GM21717 (cell line): Measurements from ENCODE around the gene MFSD6L.

Experiments
- ATAC-seq: cut with Tn5 transposase; IDR thresholded peaks from one replicate; pipeline ENCODE4 v1.9.1; 2021; ENCODE audit warnings: mild to moderate bottlenecking, moderate library complexity; ENCODE audit not compliant: unreplicated experiment

The MFSD6L gene

GRCh38 chr17:8798846-8799569 is at the start of gene MFSD6L:
Gene MFSD6L, minus strand, starts transcription at chr17:8799365. Its CDS starts 245 bp downstream, at chr17:8799120.
- no peak for ATAC-seq

- no peak for ATAC-seq
Measured at GRCh38 chr17:8847891-8848290, 48.7 kb upstream of the MFSD6L start.

DNA sequence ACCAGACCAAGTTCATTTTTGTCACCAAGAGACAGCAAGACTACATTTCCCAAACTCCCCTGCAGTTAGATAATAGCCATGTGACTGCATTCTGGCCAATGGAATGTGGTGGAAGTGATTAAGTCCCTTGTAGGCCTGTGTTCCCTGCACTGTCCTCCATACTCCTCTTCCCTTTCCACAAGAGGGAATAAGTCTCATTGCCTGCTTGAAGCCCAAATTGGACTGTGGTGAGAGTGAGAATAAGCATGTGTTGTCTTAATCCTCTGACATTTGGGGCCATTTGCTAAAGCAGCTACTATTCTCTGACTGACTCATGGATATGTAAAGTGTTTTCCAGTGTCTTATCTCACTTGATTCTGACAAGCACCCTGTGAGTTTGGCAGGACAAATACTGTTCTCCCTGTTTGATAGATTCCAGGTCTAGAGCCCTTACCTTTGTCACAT is 47.6 kb upstream of the MFSD6L start:
- ATAC-seq, result no peak

GRCh38 chr17:8844229-8845218 is 45.4 kb upstream of the MFSD6L start:
- no peak for ATAC-seq

GRCh38 chr17:8843344-8843743 is 44.2 kb upstream of the MFSD6L start:
- no peak for ATAC-seq

GRCh38 chr17:8841844-8842243 is 42.7 kb upstream of the MFSD6L start:
- ATAC-seq, result no peak

DNA sequence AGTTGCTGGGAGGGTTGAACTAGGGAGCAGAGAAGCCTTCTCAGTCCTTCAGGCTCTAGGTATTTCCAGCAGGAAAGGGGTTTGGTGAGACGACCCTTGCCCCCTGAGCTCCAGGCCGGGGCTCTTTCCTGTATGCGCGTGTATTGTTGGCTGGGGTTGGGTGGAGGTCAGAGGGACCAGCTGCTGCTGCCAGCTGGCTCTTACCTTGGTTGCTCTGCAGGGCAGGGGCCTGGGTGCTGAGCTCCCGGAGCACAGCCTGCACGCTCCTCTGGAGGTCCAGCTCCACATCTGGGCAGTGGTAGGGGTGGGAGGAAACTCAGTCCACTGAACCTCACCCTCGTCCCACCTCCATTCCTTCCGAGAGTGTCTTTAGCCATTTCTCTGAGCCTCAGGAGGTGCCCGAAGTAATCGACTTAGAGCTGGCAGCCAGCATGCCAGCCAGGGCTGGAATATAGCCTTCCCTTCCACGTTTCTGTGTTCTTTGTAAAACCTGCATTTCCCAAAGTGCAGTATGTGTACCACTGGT is 40.3 kb upstream of the MFSD6L start:
- no peak for ATAC-seq

DNA sequence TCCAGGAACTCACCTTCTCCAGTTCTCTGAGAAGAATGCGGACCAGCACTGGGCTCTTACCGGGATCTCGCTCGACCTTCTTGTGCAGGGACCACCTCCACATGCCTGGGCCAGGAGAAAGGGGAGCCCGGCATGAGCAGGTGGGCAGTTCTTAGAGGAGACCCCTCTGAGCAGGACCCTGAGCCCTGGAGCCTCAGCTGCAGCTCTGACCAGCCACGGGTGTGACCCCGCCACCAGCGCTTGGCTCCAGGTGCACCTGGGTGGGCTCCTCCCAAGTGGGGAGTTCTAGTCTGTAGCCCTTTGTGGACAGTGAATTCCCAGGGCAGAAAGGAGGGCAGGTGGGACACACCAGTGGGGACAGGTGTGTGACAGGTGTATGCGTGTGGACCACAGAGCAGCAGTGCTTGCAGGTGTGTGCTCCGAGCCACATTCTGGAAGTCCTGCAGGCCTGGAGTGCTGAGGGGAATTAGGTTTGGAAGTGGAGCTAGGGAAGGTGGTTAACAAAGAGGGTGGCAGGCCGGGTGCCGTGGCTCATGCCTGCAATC is 39.5 kb upstream of the MFSD6L start:
- ATAC-seq, result no peak

DNA sequence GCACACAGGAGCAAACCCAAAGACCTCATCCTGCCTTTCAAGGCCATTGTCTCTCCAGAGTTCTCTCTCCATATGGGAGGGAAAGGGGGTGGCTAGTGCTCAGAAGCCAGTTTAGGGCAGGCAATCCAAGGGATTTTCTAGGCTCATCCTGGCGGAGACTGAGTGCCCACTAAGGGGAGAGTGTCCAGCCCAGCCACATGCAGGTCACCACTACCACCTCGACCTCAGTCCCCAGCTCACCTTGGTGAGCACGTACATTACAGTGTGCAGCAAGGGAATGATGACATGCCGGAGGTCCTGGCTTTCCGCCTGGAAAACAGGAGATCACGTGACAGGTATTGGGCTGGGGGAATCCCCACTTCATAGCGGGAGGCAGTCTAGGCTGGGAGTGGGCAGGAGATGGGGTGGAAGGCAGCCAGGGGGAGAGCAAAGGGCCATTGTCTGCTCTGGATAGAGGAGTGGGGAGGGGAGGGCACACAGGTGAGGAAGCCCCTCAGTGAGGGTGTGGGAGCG is 38.5 kb upstream of the MFSD6L start:
- ATAC-seq, result no peak

DNA sequence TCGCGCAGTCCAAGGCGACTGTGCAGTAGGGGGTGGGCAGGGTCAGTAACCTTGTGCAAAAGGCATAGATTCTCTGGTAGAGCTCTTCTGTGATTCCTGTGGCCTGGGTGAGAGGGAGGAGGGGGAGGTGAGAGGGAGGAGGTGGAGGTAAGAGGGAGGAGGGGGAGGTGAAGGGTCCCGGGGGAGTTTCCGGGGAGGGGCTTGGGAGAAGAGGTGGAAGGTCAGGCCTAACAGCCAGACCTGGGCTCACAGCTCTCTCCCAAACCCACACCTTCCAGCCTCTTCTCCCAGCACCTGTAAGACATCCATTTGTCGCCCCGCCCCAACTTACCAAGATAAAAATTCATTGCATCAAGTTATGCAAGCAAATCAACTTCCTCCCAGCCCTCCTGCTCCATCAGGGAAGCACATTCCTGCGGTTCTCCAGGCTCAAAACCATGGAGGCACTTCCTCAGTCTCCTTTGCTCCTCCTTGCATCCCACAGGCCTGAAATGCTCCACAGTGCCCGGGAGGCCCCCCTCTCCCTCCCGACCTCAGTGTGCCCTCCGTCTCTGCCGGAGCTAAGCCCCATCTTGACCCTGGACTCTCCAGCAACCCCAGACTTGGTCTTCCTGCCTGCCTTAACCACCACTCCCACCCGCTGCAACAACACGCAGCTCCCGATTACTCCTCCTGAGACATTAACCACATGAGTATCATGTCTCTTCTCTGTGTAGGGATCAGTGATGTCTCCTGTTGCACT is 37.8 kb upstream of the MFSD6L start:
- no peak for ATAC-seq

DNA sequence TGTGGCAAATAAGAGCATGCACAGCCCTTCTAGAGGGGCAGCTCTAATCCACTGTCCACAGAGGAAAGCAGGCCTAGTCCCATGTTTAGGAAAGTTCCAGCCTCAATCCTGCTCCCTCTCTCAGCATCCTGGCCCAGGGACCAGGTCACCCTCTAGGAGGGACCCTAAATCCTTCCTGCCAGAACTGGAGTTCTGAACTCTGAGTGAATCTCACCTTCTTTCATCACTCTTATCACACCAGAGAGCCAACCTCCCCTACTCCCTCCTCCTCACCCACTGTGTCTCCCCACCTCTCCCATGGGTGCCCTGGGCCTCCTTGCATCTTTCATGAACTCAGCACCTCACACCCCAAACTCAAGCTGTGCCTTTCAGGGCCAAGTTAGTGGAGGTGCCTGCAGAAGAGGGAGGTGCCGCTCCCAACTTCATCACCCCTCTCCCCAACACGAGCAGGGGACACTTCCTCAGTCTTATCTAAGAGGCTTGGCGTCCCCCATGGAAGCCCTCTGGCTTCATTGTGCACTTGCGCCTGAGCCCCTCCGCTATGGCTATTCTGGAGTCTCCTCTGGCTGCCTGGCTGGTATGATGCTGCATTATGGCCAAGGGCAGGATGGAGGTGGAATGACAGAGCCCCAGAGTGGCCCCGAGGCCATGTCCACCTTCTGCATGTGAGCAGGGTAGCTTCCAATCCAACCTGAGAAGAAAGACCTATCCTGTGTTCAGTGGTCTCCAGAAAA is 36.6 kb upstream of the MFSD6L start:
- ATAC-seq, result no peak

GRCh38 chr17:8835106-8835505 is 35.9 kb upstream of the MFSD6L start:
- ATAC-seq, result no peak

- ATAC-seq, result no peak
Measured at GRCh38 chr17:8832711-8833352, 33.7 kb upstream of the MFSD6L start.

DNA sequence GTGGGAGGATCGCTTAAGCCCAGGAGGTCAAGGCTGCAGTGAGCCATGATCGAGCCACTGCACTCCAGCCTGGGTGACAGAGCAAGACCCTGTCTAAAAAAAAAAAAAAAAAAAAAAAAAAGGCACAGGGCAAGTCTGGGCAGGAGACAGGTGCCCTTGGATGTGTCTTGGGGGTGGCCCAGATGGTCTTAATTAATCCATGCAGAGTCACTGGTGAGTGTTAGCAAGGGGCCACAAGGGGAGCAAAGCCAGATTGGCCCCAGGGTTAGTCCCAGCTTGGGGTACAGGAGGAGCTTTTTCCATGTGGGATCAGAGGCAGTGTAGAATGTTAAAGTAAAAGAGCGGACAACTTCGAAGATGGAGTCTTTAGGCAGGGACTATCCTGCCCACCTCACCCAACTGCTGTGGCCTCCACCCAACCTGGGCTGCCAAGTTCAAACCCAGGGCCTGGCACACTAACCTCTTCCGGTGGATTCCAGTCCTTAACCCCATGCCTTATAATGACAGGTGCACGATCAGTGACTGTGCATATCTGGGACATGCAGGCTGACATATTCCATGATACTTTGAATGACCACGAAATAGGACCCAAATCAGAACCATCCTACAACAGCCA is 32.2 kb upstream of the MFSD6L start:
- no peak for ATAC-seq

DNA sequence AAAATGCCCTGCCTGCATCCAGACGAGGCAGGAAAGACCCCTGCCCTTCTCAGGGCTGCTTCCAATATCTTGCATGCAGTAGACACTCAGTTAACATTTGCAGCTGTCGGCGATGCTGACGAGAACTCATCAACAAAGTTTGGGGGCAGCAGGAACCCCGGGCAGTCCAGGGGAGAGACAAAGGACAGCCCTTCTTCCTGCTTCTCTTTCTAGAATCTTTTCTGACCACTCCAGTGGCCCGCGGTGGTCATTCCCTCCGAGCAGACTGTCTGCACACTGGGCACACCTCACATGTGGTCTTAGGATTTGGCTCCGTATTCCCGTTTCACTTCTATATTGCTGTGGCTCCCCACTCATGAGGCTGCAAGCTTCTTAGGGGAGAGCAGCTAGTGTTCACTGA is 31.0 kb upstream of the MFSD6L start:
- no peak for ATAC-seq

- no peak for ATAC-seq
Measured at GRCh38 chr17:8829036-8829941, 30.1 kb upstream of the MFSD6L start.

- no peak for ATAC-seq
Measured at GRCh38 chr17:8828517-8828875, 29.3 kb upstream of the MFSD6L start.
